ENCODE measurements around the gene KCNN4. TPM values are rescaled to one million over a fixed set of nuclear protein-coding genes. Genes with fewer than 3 reads are reported as not detected.
"Not testable (repeated sequence)": the region's sequence is repeated elsewhere in the genome, so short reads cannot be mapped to it uniquely, and the experiment has no call there.

Gene KCNN4
- total RNA-seq, 4 donors from 2014 or later = 0.29 to 1.7 (median 1.0) TPM

DNA sequence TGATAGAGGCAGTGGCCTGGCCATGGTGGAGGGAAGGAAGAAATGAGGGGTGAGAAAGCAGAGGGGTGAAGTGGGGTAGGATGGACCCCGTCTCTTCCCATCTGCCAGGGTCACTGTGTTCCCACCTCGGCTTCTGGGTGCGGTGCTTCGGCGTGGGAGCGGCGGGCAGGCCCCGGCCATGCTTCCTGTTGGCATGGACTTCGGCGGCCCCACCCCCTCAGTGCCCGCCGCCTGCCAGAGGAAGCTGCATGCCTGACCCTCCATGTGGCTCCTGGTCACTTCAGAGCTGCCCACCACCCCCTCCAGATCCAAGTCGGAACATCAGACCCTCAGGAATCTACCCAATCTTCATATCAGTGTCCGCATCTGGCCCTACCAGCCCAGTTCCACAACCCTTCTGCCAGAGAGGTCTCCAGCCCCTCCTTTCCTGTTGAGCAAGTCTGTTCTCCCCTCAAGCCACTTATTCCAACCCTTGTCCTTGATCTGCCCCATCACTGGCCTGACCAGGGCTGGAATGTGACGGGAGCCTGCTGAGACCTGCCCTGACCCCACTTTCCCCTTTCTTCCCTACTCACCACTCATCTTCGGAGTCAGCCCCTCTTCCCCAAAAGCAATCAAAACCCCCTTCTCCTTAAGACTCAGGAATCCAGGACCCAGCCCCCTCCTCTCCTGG is 1.5 kb downstream of the KCNN4 start:
- peaks cover 5 to 7% of the 10 kb centered on the region in 2 donors for H3K4me1 ChIP-seq
- no peaks in the 10 kb centered on the region for H3K36me3 ChIP-seq
- H3K4me3 ChIP-seq (replicated peaks in 1 of 3) = no peak overlapping the region
- WGBS, 2 donors = 65 to 69% methylated on average over 11 to 16 of the region's 16 CpGs
- TF ChIP-seq, protein P1, sequence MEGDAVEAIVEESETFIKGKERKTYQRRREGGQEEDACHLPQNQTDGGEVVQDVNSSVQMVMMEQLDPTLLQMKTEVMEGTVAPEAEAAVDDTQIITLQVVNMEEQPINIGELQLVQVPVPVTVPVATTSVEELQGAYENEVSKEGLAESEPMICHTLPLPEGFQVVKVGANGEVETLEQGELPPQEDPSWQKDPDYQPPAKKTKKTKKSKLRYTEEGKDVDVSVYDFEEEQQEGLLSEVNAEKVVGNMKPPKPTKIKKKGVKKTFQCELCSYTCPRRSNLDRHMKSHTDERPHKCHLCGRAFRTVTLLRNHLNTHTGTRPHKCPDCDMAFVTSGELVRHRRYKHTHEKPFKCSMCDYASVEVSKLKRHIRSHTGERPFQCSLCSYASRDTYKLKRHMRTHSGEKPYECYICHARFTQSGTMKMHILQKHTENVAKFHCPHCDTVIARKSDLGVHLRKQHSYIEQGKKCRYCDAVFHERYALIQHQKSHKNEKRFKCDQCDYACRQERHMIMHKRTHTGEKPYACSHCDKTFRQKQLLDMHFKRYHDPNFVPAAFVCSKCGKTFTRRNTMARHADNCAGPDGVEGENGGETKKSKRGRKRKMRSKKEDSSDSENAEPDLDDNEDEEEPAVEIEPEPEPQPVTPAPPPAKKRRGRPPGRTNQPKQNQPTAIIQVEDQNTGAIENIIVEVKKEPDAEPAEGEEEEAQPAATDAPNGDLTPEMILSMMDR (IDR thresholded peaks at IDR 0.05) = no peak
- no peak for TF ChIP-seq POLR2A (IDR thresholded peaks at IDR 0.05)
- intact Hi-C loops (cut with DNase I) = no loop called here
- peaks cover 6% of the 10 kb centered on the region for H3K27me3 ChIP-seq
- no peaks in the 10 kb centered on the region for H3K9me3 ChIP-seq
- no peak for DNase-seq
- no peak overlapping the region for H3K27ac ChIP-seq

DNA sequence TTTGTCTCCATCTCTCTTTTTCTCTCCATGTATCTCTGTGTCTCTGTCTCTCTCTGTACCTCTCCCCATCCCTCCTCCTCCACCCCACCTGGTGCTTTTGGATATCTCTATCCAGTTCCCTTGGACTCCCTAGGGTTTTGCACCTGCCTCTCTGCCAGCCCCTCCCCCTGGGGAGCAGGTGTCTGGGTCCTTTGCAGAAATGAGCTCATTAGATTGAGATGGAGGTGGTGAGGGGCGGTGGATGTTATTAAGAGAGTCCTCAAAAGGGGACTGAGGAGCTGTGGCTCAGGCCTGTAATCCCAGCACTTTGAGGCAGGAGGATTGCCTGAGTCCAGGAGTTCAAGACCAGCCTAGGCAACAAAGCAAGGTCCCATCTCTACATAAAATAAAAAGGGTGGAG is 2.1 kb downstream of the KCNN4 start:
- Histone ChIP-seq H3K9me3 (no peaks in the 10 kb centered on the region), H3K27ac (no peak overlapping the region), H3K27me3 (peaks cover 6% of the 10 kb centered on the region), H3K4me1 (peaks cover 6 to 11% of the 10 kb centered on the region in 2 donors), H3K4me3 (replicated peaks in 1 of 3) (no peak overlapping the region), H3K36me3 (no peaks in the 10 kb centered on the region)
- intact Hi-C loops (cut with DNase I) = no loop called here
- TF ChIP-seq, protein P1 (IDR thresholded peaks at IDR 0.05) = no peak
- TF ChIP-seq POLR2A (IDR thresholded peaks at IDR 0.05) = no peak
- WGBS, 2 donors = 76 to 78% methylated on average over 1 of the region's 1 CpG
- DNase-seq = no peak

DNA sequence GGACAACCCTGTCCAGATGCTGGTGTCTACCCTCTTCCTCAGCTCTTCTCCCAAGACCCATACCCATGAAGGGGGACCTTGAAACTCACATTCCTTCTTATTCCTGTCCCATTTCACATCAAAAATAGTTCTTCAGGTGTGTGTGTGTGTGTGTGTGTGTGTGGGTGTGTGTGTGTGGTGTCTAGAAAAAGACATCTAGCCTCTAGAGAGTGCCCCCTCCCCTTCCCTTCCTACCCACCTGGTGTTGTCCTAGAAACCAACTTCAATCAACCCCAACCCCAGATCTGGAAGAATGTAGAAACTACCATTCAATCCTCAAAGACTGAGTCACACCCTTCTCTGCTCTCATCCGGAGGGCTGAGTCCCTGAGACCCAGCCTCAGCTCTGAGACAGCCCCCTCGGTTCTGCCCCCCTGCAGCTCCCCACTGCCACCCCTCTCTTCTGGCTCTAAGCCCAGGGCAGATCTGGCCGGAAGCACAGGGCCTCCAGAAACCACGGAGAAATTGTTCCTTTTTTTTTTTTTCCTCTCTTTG is 3.5 kb downstream of the KCNN4 start:
- Histone ChIP-seq H3K27me3 (peaks cover 6% of the 10 kb centered on the region), H3K4me3 (replicated peaks in 1 of 3) (no peak overlapping the region), H3K9me3 (no peaks in the 10 kb centered on the region), H3K27ac (no peak overlapping the region), H3K36me3 (no peaks in the 10 kb centered on the region), H3K4me1 (peaks cover 6 to 11% of the 10 kb centered on the region in 2 donors)
- intact Hi-C loops (cut with DNase I) = no loop called here
- TF ChIP-seq POLR2A (IDR thresholded peaks at IDR 0.05) = no peak
- TF ChIP-seq, protein P1 (IDR thresholded peaks at IDR 0.05) = no peak
- no peak for DNase-seq
- WGBS, 2 donors = 0 to 8% methylated on average over 4 of the region's 4 CpGs

DNA sequence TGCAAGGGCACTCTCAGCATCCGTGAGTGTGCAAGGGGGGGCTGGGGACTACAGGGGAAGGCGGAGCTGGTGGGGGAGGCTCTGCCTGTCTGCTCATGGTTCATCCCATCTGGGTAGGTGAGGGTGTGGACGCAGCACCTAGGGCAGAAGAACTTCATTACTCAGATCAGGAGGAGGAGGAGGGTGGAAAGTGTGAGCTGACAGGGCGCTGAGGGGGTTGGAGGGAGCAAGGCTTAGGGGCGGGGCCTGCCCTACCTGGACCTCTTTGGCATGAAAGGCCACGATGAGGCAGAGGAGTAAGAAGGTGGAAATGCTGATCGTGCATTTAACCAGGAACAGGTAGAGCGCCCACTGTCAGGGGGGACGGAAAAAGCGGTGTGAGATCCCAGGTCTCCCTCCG is 4.5 kb downstream of the KCNN4 start:
- 69 to 71% methylated on average over 11 of the region's 11 CpGs for WGBS, 2 donors
- TF ChIP-seq, protein P1 (IDR thresholded peaks at IDR 0.05) = no peak
- TF ChIP-seq POLR2A (IDR thresholded peaks at IDR 0.05) = no peak
- no peak for DNase-seq
- H3K9me3 ChIP-seq = no peaks in the 10 kb centered on the region
- no peak overlapping the region for H3K27ac ChIP-seq
- H3K27me3 ChIP-seq = peaks cover 6% of the 10 kb centered on the region
- H3K4me3 ChIP-seq (replicated peaks in 1 of 3) = no peak overlapping the region
- intact Hi-C loops (cut with DNase I) = no loop called here
- H3K36me3 ChIP-seq = no peaks in the 10 kb centered on the region
- peaks cover 6 to 11% of the 10 kb centered on the region in 2 donors for H3K4me1 ChIP-seq

DNA sequence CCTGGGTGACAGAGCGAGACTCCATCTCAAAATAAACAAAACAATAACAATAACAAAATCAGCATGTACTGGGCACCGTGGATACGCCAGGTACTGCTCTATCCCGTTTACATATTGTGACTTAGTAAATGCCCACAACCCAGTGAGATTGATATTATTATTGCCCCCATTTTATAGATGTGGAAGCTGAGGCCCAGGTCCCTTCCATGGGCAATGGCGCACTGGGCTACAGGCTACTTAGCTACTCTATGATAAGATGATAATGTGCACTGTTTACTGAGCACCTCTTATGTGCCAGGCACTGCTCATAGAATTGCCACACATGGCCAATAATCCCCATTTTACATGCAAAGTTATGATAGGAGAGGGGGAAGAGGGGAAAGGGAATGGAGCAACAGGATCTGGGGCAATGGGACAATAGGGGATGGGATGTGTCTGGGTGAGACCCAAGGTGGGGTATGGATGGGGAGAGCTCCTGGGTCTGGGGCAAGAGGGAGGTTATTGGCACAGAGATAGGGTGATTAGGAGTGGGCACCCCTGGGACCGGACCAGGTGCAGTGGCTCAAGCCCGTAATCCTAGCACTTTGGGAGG is 5.4 kb downstream of the KCNN4 start:
- peaks cover 6% of the 10 kb centered on the region for H3K27me3 ChIP-seq
- intact Hi-C loops (cut with DNase I) = no loop called here
- H3K36me3 ChIP-seq = no peaks in the 10 kb centered on the region
- 92 to 94% methylated on average over 7 of the region's 7 CpGs for WGBS, 2 donors
- TF ChIP-seq, protein P1 (IDR thresholded peaks at IDR 0.05) = no peak
- TF ChIP-seq POLR2A (IDR thresholded peaks at IDR 0.05) = no peak
- DNase-seq = no peak
- peaks cover 6 to 11% of the 10 kb centered on the region in 2 donors for H3K4me1 ChIP-seq
- H3K4me3 ChIP-seq (replicated peaks in 1 of 3) = no peak overlapping the region
- H3K27ac ChIP-seq = no peak overlapping the region
- H3K9me3 ChIP-seq = no peaks in the 10 kb centered on the region

DNA sequence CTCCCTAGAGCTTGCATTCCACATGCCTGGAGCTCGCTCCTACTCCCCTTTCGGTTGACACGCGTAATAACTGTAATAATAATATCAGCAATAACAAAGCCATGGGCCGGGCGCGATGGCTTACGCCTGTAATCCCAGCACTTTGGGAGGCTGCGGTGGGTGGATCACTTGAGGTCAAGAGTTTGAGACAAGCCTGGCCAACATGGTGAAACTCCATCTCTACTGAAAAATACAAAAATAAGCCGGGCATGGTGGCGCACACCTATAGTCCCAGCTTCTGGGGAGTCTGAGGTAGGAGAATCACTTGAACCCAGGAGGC is 5.9 kb downstream of the KCNN4 start:
- DNase-seq; H3K4me3 ChIP-seq (replicated peaks in 1 of 3); H3K9me3 ChIP-seq; H3K27me3 ChIP-seq; H3K36me3 ChIP-seq; intact Hi-C loops (cut with DNase I); H3K27ac ChIP-seq: not testable (repeated sequence)
- peaks cover 6 to 11% of the 10 kb centered on the region in 2 donors for H3K4me1 ChIP-seq
- 77 to 86% methylated on average over 11 of the region's 11 CpGs for WGBS, 2 donors

Measured in thyroid gland (tissue), 4 donors.